Metanephros (tissue), 2 donors: ENCODE results near the gene PNMA6F. TPM values are rescaled to one million over a fixed set of nuclear protein-coding genes. Genes with fewer than 3 reads are reported as not detected.

Experiments
- small RNA-seq: library from RNA; depleted of rRNA; stranded (forward); fragments of <200 nt; gene quantifications from one replicate; pipeline ENCODE3, GENCODE V24; 2014; ENCODE audit warnings: low replicate concordance
- total RNA-seq: library from RNA; depleted of rRNA; stranded (reverse); fragments of >200 nt; gene quantifications from one replicate; pipeline ENCODE4 v1.2.3, GENCODE V29; 2014

Gene PNMA6F
- not detected for total RNA-seq

DNA sequence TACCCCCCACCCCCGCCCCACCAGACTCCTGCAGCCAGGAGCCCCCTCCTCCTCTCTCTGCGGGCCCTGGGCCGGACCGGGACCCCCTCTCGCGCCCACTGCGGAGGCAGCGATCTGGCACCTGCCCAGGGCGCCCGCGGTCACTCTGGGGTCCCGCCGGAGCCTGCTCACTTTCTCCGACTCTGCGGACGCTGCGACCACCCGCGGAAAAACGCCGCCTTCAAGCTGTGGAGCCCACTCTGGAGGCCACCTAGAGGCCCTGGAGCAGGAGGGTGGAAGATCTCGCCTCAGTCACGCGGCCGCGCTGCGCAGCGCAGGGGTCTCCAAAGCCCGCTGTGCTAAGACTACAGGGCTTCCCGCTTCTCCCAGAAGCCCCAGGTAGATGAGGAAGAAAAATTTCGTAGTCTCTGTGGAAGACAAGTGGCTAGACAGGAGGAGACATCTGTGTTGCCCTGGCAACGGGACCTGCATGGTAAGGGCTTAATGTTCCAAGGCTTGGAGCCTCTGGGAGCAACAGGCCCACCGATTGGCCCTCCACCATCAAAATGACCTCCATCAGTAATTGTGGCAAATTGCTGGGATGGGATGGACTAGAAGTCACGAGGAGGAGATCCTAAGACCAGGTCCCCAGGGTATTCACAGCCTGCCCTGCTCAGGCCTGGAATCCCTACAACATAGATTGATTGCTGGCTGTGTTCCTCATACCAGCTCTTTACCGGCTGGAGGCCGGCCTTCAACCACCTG is at the start of gene PNMA6F:
TSS of gene PNMA6F (minus strand) at position 387 of the 744 bp plus-strand sequence. CDS start 1,093 bp downstream, outside the sequence.

DNA sequence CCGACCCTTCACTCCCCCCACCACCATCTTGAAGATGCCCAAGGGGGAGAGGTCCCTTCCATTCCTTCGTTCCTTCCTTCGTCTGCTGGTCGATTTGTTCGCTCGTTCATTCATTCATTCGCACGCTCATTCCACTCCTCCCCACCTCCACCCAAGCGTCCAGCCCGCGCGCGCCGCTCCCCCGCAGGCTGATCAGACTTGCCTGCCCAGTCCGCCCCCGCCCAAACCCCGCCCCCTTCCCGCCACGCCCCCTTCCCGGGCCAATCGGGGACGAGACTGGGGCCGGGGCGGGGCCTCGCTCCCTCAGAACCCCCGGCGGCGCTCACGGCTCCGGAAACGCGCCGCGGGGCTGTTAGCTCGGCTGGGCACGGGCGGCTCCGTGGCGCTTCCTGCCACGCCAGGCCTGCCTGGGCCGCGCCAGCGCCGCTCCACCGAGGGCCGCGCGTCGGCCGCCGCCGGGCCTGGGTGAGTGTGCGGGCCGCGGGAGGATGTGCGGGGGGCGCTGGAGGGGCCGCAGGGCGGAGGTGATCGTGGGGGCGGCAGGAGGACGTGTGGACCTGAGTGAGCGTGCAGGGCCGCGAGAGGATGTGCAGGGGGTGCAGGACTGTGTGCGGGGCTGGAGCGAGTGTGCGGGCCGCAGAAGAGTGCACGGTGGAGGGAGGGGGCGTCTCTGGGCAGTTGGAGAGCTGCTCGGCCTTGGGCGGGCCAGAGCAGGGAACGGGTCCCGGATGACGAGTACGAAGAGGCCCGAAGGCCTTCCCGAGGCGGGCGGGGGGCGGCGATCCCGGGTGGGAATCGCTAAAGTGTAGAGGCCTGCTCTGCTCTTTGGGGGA is 12.5 kb upstream of the PNMA6F start, which contains the start of gene ZNF275:
TSS of gene ZNF275 (plus strand) at position 333 of the 833 bp plus-strand sequence. CDS start 2,527 bp downstream, outside the sequence.

Small RNA genes lying within 50 kb of the gene (small RNA-seq; reads per million reads assigned to genes)
- not detected for gene AC152007.1

Other genes starting within 250 kb of the PNMA6F start
- gene PNMA6A, start 249.3 kb downstream of the PNMA6F start, total RNA-seq: 6.7 TPM
- gene MAGEA1, start 142.5 kb downstream of the PNMA6F start, total RNA-seq: not detected
- 18.1 TPM for gene ZNF275, start 12.4 kb upstream of the PNMA6F start, total RNA-seq
- not detected for gene PNMA6E, start 79.6 kb upstream of the PNMA6F start, total RNA-seq
- 1.5 TPM for gene ZFP92, start 89.7 kb upstream of the PNMA6F start, total RNA-seq
- gene TREX2, start 124.3 kb upstream of the PNMA6F start, total RNA-seq: 1.6 TPM
- gene HAUS7, start 148.8 kb upstream of the PNMA6F start, total RNA-seq: 17.7 TPM
- 79.5 TPM for gene BGN, start 173.2 kb upstream of the PNMA6F start, total RNA-seq
- gene ATP2B3, start 195.9 kb upstream of the PNMA6F start, total RNA-seq: 0.12 TPM